Retinal pigment epithelial cell (primary cell): ENCODE measurements around the gene TESMIN.

Experiments
- DNase-seq: peaks from one replicate; pipeline ENCODE4 v3.0.0-alpha.2; 2010; ENCODE audit warnings: low read depth
- H3K4me3 ChIP-seq: 2 replicates; pipeline ENCODE4 v1.5.1; 2011; ENCODE audit warnings: mild to moderate bottlenecking, low read length, control low read depth, moderate library complexity
- TF ChIP-seq, protein P1 (sequence below): conservative IDR thresholded peaks from 2 replicates; pipeline ENCODE4 v1.5.1; 2011; ENCODE audit warnings: low read depth, low read length, control low read depth, inconsistent platforms

Gene TESMIN

DNA sequence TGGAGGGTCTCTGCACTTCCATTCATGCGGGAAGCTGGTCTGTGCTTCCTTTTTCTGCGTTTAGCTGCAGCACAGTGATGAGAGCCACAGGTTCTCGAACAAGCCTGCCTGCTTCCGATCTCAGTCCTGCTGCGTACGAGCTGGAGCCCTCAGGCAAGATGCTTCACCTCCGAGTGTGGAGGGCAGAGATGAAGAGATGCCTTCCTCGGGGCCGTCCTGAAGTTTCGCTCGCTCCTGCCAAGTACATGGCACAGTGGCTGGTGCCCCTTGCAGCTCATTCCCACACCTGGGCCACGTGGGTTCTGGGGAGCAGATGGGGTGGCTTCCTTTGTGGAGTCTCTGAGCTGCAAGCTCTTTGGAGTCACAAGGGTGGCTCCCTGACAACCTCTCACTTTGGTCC lies 19.5 kb upstream of the TESMIN start:
- H3K4me3 ChIP-seq: no peak overlapping the region
- TF ChIP-seq, protein P1, sequence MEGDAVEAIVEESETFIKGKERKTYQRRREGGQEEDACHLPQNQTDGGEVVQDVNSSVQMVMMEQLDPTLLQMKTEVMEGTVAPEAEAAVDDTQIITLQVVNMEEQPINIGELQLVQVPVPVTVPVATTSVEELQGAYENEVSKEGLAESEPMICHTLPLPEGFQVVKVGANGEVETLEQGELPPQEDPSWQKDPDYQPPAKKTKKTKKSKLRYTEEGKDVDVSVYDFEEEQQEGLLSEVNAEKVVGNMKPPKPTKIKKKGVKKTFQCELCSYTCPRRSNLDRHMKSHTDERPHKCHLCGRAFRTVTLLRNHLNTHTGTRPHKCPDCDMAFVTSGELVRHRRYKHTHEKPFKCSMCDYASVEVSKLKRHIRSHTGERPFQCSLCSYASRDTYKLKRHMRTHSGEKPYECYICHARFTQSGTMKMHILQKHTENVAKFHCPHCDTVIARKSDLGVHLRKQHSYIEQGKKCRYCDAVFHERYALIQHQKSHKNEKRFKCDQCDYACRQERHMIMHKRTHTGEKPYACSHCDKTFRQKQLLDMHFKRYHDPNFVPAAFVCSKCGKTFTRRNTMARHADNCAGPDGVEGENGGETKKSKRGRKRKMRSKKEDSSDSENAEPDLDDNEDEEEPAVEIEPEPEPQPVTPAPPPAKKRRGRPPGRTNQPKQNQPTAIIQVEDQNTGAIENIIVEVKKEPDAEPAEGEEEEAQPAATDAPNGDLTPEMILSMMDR: no peak
- DNase-seq: no peak

DNA sequence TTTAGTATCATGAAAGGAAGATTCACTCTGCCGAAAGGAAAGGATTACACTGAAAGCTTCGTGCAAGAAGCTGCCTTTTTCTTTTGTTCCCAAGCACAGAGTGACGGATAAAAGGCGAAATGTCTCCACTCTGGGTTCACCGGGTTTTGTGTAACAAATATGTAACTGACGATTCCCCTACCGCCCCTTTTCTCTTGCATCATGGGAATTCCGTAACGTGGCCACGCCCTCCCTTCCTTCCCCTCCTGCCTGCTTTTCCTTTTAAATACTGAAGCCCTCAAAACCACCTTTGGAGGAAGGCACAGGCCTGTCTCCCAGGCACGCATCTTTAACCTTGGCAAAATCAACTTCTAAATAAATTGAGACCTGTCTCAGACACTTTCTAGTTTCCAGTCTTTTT lies 16.4 kb upstream of the TESMIN start:
- DNase-seq: no peak
- H3K4me3 ChIP-seq: no peak overlapping the region
- TF ChIP-seq, protein P1: no peak

DNA sequence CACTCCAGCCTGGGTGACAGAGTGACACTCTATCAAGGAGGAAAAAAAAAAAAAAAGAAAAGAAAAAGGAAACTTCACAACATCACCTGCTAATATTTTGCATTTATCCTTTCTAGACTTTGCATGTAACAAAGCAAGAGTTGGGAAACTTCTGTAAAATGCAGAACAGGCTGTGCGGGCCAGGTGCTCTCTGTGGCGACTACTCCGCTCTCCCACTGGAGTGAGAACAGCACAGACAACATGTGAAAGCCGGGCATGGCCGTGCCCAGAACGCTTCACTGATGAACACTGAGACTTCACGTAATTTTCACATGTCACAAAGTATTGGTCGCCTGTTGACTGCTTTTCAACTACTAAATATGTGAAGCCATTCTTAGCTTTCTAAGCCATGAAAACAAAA lies 15.5 kb upstream of the TESMIN start:
- no peak overlapping the region for H3K4me3 ChIP-seq
- TF ChIP-seq, protein P1: no peak
- DNase-seq: no peak

DNA sequence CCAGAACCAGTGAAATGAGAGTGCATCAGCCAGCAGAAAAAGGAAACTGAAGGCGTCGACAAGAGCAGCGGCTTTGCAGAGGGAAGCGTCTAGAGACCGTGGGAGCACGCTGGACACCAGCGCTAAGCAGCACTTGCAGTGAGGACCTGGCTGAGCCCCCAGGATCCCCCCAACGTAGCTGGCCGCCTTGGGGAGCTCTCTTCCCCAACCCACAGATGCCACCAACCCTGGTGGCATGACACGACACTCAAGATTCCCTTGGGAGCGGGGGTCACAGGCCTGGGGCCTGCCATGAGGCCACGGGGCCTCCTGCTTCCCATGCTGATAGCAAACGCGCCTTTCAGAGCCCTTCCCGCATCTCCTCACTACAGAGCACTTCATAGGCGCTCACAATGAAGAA lies 13.4 kb upstream of the TESMIN start:
- TF ChIP-seq, protein P1: no peak
- no peak overlapping the region for H3K4me3 ChIP-seq

DNA sequence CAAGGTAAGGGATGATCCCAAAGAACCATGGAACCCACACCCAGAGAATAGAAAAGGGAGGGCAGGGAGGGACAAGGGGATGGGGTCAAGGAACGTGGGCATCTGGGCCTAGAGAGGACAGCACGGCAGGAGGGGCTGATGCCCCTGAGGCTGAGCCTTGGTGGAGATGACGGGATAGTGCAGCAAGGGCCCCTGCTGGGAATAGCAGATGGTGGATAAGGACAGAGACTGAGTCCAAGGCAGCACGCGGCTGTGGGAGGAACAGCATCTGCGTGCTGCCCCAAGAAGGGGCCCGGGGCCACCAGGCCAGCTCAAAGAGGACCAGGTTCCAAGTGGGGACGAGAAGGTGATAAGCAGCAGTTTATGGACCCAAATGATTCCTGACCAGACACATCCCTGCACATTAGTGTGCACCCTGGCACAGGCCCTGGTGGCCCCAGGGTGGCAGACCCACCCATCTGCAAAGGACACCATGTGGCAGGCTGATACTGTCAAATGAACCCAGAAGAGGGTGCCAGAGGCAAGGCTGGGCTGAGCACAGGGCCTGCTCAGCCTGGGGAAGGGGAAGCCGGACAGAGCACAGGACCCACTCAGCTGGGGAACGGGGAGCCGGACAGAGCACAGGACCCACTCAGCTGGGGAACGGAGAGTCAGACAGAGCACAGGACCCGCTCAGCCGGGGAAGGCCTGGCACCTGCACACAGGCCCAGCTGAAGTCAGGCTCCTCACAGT lies 12.8 kb upstream of the TESMIN start:
- TF ChIP-seq, protein P1: peak; percentile 12
- H3K4me3 ChIP-seq: no peak overlapping the region
- no peak for DNase-seq

More for the DNA sequence above, 13.4 kb upstream of the TESMIN start:
- no peak for DNase-seq

DNA sequence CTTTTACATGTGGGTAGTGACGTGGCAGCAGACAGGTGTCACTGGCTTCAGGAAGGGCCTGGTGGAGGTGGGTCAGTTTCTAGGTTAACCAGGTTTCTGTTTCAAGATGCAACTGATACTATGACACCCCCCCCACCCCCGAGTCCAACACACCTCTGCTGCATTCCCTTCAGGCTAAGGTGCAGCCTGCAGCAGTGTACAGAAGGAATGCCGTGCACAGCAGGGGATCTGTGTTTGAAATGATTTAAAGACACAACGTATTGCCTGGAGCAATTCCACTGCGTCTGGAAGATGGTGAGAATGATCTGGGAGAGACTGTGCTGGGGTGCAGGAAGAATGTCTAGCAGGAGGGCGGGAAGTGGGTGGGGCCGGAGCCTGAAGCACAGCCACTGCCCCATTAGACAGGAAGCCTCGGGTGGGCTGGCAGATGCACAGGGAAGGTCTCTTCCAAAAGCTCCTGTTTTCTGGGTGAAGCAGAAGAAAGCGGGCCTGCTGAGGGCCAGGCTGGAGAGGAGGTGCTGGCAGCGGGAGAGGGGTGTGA lies 11.9 kb upstream of the TESMIN start:
- TF ChIP-seq, protein P1: no peak
- no peak overlapping the region for H3K4me3 ChIP-seq
- no peak for DNase-seq

DNA sequence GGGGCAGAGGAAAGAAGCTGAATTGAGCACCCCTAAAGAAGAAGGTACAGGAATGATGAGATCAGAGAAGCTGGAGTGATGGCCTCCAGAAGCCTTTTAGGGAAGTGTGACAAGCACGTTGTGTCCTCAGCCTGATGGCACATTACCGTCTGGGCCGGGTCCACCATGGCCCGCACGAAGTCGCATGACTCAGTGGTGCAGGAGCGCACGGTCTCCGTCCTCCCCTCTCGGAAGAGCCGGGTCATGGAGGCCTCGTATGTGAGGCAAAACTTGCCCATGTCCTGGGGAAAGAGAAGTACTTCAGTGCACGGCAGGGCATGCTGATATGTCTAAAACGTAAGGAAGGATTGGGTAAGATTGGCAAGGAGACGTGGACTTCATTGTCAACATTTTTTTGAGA lies 11.2 kb upstream of the TESMIN start:
- H3K4me3 ChIP-seq: no peak overlapping the region
- DNase-seq: no peak
- TF ChIP-seq, protein P1: no peak
